Measurements from ENCODE around the gene PIP5K1C.
A peak's percentile ranks its signal among the peaks of the same experiment; 100 is the strongest.

Gene PIP5K1C

GRCh38 chr19:3721131-3721886, 21.0 kb upstream of the PIP5K1C start:
- peak; percentile 92 for DNase-seq

- DNase-seq = no peak
These were observed 20.2 kb upstream of the PIP5K1C start for GRCh38 chr19:3720349-3720917.

GRCh38 chr19:3719868-3720267, 19.6 kb upstream of the PIP5K1C start:
- DNase-seq = no peak

- no peak for DNase-seq
These were observed 15.9 kb upstream of the PIP5K1C start for GRCh38 chr19:3716147-3716668.

- DNase-seq = no peak
These were observed 12.7 kb upstream of the PIP5K1C start for GRCh38 chr19:3712663-3713611.

- DNase-seq = no peak
These were observed 10.1 kb upstream of the PIP5K1C start for GRCh38 chr19:3710265-3710812.

GRCh38 chr19:3708207-3708931, 8.1 kb upstream of the PIP5K1C start, which contains the start of gene TJP3:
TJP3 (plus strand) TSS chr19:3708384; CDS start chr19:3728433, 20,049 bp downstream.
- DNase-seq = no peak

- no peak for DNase-seq
These were observed 7.6 kb upstream of the PIP5K1C start for GRCh38 chr19:3707868-3708206.

- DNase-seq = no peak
These were observed 932 bp upstream of the PIP5K1C start for GRCh38 chr19:3701200-3701599.

- no peak for DNase-seq
These were observed 477 bp downstream of the PIP5K1C start for GRCh38 chr19:3699741-3700241.

GRCh38 chr19:3698974-3699740, 1.1 kb downstream of the PIP5K1C start:
- no peak for DNase-seq

GRCh38 chr19:3698386-3698950, 1.8 kb downstream of the PIP5K1C start:
- DNase-seq = no peak

GRCh38 chr19:3697671-3698385, 2.4 kb downstream of the PIP5K1C start:
- DNase-seq = no peak

GRCh38 chr19:3697094-3697493, 3.2 kb downstream of the PIP5K1C start:
- no peak for DNase-seq

- DNase-seq = no peak
These were observed 3.6 kb downstream of the PIP5K1C start for GRCh38 chr19:3696660-3696995.

GRCh38 chr19:3695986-3696659, 4.1 kb downstream of the PIP5K1C start:
- DNase-seq = no peak

- DNase-seq = no peak
These were observed 5.0 kb downstream of the PIP5K1C start for GRCh38 chr19:3695124-3695733.

GRCh38 chr19:3694361-3695123, 5.7 kb downstream of the PIP5K1C start:
- DNase-seq = no peak
